Kidney (tissue), 14 donors: Measurements from ENCODE around the gene HLA-DPA1. TPM values are rescaled to one million over a fixed set of nuclear protein-coding genes. Genes with fewer than 3 reads are reported as not detected.

ENCODE experiments used
- DNase-seq, 5 donors: peaks; one replicate each; pipeline ENCODE4 v3.0.0-alpha.2; 2013 to 2020
- FAIRE-seq: peaks from 2 replicates; lab custom pipeline; 2012; peaks lifted over from hg19 to GRCh38; lab: Jason Lieb, UNC
- H3K27ac ChIP-seq, 2 donors: one replicate each; pipeline ENCODE4 v1.7.0; 2013; ENCODE audit warnings: low read depth in 2 of 2, low read length in 2 of 2, inconsistent platforms in 1 of 2
- H3K27me3 ChIP-seq: one replicate; pipeline ENCODE4 v1.7.1; 2013; ENCODE audit warnings: low read length, inconsistent platforms; ENCODE audit not compliant: control insufficient read depth, insufficient read depth
- H3K36me3 ChIP-seq, 3 donors: one replicate each; pipeline versions ENCODE4 v1.7.0 to v1.7.1; 2013; ENCODE audit warnings: low read length in 3 of 3, control low read depth in 1 of 3, inconsistent platforms in 1 of 3; ENCODE audit not compliant: insufficient read depth in 3 of 3, control insufficient read depth in 2 of 3
- H3K4me1 ChIP-seq, 3 donors: one replicate each; pipeline versions ENCODE4 v1.7.0 to v1.7.1; 2013; ENCODE audit warnings: low read length in 3 of 3, inconsistent platforms in 1 of 3, low read depth in 1 of 3; ENCODE audit not compliant: control insufficient read depth in 2 of 3, insufficient read depth in 2 of 3
- H3K4me3 ChIP-seq, 3 donors: one replicate each; pipeline versions ENCODE4 v1.7.0 to v1.8.1; 2013; ENCODE audit warnings: low read length in 3 of 3, control low read depth in 1 of 3, inconsistent platforms in 1 of 3
- H3K9ac ChIP-seq, 3 donors: one replicate each; pipeline versions ENCODE4 v1.7.0 to v1.7.1; 2013; ENCODE audit warnings: low read length in 3 of 3, control low read depth in 1 of 3, inconsistent platforms in 1 of 3
- H3K9me3 ChIP-seq, 3 donors: one replicate each; pipeline versions ENCODE4 v1.7.0 to v1.7.1; 2013; ENCODE audit warnings: low read length in 3 of 3, control low read depth in 1 of 3, inconsistent platforms in 1 of 3; ENCODE audit not compliant: control insufficient read depth in 2 of 3, insufficient read depth in 1 of 3
- CTCF ChIP-seq: IDR thresholded peaks from 3 replicates; pipeline ENCODE4 v1.5.1; 2012; ENCODE audit warnings: mild to moderate bottlenecking, moderate library complexity, borderline replicate concordance; ENCODE audit not compliant: insufficient read depth; ENCODE audit errors: extremely low read depth
- intact Hi-C: fragments of 100-400 bp; cut with DNase I; formaldehyde crosslinking; loops from one replicate; pipeline ENCODE4 v1.11.1; 2022
- polyA plus RNA-seq: library from polyadenylated mRNA; stranded (reverse); fragments of 350-450 nt; fragmentation: Illumina TruSeq; extraction: RNeasy Lipid Tissue Mini Kit (QIAGEN cat#74804); gene quantifications from one replicate; pipeline ENCODE4 v1.2.3, GENCODE V29; 2014; ENCODE audit warnings: low read depth, low replicate concordance; ENCODE audit not compliant: insufficient read depth
- total RNA-seq: library from RNA; stranded (reverse); fragmentation: NEBNext Ultra II Directional; extraction: Animal tissue kit (Norgen Biotek cat#: 25700); gene quantifications from one replicate; pipeline ENCODE4 v1.2.1, GENCODE V29; 2021
- donor health status: control.
- donor health status: control.
- donor health status: control.
- donor health status: control.
- donor health status: control.
- donor health status: DM: yes; HTN: yes; CAD: no.
- donor health status: Normal renal cell carcinoma (clear cell type).

Gene HLA-DPA1
- total and polyA plus RNA-seq, 2 donors from 2014 or later = 154 to 200 TPM

- Histone ChIP-seq H3K9ac (no peak overlapping the region), H3K4me1 (no peaks in the 10 kb centered on the region), H3K27ac (no peak overlapping the region), H3K4me3 (no peak overlapping the region), H3K9me3 (no peaks in the 10 kb centered on the region), H3K27me3 (peaks cover 3% of the 10 kb centered on the region), H3K36me3 (no peaks in the 10 kb centered on the region)
- TF ChIP-seq CTCF = no peak
- FAIRE-seq (no peak), DNase-seq (peak in 2 of 5 donors; percentile 19 to 38)
- intact Hi-C loops = no loop called here
Observed at GRCh38 chr6:33116417-33116816, 43.0 kb upstream of the HLA-DPA1 start.

- H3K9me3 ChIP-seq = no peaks in the 10 kb centered on the region
- FAIRE-seq (no peak), DNase-seq (no peak)
- H3K27ac ChIP-seq = no peak overlapping the region
- no peaks in the 10 kb centered on the region for H3K36me3 ChIP-seq
- no peak for TF ChIP-seq CTCF
- H3K27me3 ChIP-seq = peaks cover 3% of the 10 kb centered on the region
- H3K9ac ChIP-seq = no peak overlapping the region
- intact Hi-C loops = no loop called here
- no peaks in the 10 kb centered on the region for H3K4me1 ChIP-seq
- H3K4me3 ChIP-seq = no peak overlapping the region
Observed at GRCh38 chr6:33114406-33114805, 41.0 kb upstream of the HLA-DPA1 start.

GRCh38 chr6:33113755-33114154 is 40.3 kb upstream of the HLA-DPA1 start:
- Histone ChIP-seq H3K9me3 (no peaks in the 10 kb centered on the region), H3K4me1 (no peaks in the 10 kb centered on the region), H3K36me3 (no peaks in the 10 kb centered on the region), H3K4me3 (no peak overlapping the region), H3K27ac (no peak overlapping the region), H3K27me3 (peaks cover 3% of the 10 kb centered on the region), H3K9ac (no peak overlapping the region)
- no peak for FAIRE-seq
- intact Hi-C loops = no loop called here
- TF ChIP-seq CTCF = no peak
- no peak for DNase-seq

GRCh38 chr6:33112148-33112547 is 38.7 kb upstream of the HLA-DPA1 start:
- intact Hi-C loops = no loop called here
- no peaks in the 10 kb centered on the region for H3K4me1 ChIP-seq
- H3K27ac ChIP-seq = no peak overlapping the region
- no peak for TF ChIP-seq CTCF
- peak in 3 of 5 donors; percentile 39 to 77 (median 74) for DNase-seq
- FAIRE-seq = peak; percentile 37
- H3K36me3 ChIP-seq = no peaks in the 10 kb centered on the region
- H3K4me3 ChIP-seq = no peak overlapping the region
- no peak overlapping the region for H3K9ac ChIP-seq
- no peaks in the 10 kb centered on the region for H3K27me3 ChIP-seq
- no peaks in the 10 kb centered on the region for H3K9me3 ChIP-seq
